Right lobe of liver (tissue), 4 donors: ENCODE results near the gene ENKD1.

Source experiments
- POLR2A ChIP-seq: fragments of 450-650 bp; IDR thresholded peaks from one replicate; pipeline ENCODE4 v1.6.1; 2017; ENCODE audit warnings: antibody characterized with exemption, mild to moderate bottlenecking
- TF ChIP-seq, protein P1 (sequence below), 4 donors: fragments of 200-600 bp in 3 of 4; fragments of 450-650 bp in 1 of 4; IDR thresholded peaks; one replicate each; pipeline versions ENCODE4 v1.5.1 to v1.8.0; 2016 to 2022; ENCODE audit warnings: antibody characterized with exemption in 4 of 4, mild to moderate bottlenecking in 2 of 4
- donor health status: DM: no; HTN: no; CAD: no.
- donor health status: DM: no; HTN: no; CAD: no.
- donor health status: DM: no; HTN: yes; CAD: no.

DNA sequence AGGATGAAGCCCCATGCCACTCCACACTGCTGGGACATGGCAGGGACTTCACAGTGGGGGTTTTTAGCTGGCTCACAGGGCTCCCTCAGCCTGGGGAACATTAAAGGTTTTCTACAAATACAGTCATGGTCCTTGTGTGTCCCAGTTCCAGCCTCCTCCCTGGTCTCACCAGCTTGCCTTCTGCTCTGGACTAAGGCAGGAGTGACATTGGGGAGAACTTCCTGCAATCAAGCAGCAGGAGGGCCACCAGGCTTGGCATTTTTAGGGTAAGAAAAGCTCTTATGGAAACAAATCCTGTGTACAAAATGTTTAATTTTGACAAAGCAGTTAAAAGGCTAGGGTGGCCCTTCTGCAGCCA lies 3.9 kb downstream of the ENKD1 start:
- TF ChIP-seq, protein P1, sequence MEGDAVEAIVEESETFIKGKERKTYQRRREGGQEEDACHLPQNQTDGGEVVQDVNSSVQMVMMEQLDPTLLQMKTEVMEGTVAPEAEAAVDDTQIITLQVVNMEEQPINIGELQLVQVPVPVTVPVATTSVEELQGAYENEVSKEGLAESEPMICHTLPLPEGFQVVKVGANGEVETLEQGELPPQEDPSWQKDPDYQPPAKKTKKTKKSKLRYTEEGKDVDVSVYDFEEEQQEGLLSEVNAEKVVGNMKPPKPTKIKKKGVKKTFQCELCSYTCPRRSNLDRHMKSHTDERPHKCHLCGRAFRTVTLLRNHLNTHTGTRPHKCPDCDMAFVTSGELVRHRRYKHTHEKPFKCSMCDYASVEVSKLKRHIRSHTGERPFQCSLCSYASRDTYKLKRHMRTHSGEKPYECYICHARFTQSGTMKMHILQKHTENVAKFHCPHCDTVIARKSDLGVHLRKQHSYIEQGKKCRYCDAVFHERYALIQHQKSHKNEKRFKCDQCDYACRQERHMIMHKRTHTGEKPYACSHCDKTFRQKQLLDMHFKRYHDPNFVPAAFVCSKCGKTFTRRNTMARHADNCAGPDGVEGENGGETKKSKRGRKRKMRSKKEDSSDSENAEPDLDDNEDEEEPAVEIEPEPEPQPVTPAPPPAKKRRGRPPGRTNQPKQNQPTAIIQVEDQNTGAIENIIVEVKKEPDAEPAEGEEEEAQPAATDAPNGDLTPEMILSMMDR (IDR thresholded peaks at IDR 0.05): no peak
- no peak for TF ChIP-seq POLR2A
